GM18870 (cell line): ENCODE results near the gene MID1.
A peak's percentile ranks its signal among the peaks of the same experiment; 100 is the strongest.

Experiments
- ATAC-seq: cut with Tn5 transposase; IDR thresholded peaks from one replicate; pipeline ENCODE4 v1.9.1; 2021; ENCODE audit warnings: moderate library complexity; ENCODE audit not compliant: unreplicated experiment

The MID1 gene

DNA sequence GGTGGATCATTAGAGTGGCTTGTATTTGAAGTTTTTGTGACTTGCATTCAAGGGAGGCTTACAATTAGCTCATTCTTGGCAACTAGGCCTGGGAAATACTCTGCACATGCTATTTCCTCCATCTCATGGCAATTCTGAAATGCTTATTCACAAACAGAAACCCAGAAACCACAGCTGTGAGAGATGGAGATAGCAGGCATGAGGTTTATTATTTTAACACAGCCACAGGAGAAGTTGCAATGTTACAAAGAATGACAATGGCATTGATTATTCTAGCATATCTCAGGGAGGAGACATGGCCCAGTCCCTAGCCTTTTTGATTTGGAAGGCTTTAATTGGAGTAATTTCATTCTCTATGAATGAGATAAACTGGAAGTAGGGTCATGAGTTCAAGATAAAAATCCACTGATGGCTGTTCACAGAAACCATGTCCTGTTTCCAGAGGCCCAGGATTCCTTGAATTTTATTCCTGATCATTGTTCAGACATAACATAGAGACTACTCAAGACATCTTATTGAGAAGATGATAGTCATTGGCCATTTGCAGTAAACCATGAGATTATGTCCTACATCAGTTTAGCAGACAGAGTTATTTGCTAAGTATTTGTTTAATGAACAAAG lies 123.9 kb downstream of the MID1 start:
- ATAC-seq: no peak

DNA sequence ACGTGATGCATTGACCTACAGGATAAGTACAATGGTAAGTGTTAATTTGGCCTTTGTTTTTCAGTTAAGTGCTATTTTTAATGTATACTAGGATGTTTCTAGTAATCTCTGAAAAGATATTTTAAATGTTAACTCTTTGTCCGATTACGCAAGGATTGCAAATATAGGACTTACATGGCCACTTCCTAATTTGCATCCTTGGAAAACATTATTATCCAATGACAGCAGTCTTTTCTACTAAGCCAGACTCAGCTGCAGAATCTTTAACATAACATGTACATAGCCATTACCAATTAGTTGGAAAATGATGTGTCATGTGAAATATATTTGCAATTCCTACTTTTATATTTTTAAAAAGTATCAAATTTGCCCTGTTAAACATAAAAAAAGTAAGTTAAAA lies 124.7 kb downstream of the MID1 start:
- no peak for ATAC-seq

DNA sequence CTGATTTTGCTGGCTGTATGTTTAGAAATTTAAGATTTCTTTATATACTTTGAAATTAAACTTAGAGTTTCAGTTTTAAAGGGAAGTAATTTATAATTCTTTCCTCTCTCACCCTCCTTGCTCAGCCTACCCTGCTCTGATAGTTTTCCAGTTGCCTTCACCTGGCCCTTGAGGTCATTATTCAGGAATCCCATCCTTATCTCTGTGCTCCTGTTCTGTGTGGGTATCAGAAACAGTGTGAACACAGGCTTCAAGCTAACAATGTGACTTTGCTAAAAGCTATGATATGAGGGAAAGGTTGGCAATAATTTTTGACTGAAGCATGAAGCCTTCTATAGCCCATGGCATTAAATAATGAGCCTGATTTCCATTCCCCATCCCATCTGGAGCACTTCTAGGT lies 128.1 kb downstream of the MID1 start:
- no peak for ATAC-seq

DNA sequence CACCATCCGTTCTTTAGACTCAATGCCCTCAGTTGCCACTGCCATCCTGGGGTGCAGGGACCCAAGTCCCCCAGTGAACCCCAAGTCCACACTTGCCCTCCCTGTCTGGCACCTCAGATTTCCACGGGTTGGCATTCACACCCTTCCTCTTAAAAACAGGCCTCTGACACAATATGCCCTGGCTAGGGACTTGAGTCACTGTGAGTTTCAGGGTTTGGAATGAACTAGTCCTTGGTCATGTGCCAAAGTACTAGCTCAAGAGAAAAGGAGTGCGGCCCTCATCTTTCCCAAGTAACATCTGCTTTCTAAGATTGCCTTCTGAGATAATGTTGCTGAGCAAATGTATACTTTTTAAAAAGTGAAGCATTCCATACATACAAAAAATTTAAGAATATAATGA lies 134.0 kb downstream of the MID1 start:
- ATAC-seq: no peak

DNA sequence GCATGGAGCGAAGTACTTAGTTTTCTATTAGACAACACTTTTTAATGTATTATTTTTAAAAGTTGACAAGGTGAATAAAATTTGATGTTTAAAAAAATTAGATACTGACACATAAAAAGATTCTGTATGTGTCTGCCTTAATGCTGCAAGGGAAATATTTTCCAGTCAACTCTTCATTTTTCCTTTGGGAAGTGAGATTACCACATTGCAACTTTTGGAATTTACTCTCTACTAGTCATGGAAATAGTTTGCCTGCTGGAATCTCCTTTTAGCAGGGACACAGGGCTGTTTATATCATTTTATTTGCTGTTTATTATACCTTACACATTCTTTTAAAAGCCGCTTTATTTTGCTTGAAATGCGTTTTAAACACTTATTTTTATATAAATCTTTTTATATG lies 135.1 kb downstream of the MID1 start:
- ATAC-seq: no peak

DNA sequence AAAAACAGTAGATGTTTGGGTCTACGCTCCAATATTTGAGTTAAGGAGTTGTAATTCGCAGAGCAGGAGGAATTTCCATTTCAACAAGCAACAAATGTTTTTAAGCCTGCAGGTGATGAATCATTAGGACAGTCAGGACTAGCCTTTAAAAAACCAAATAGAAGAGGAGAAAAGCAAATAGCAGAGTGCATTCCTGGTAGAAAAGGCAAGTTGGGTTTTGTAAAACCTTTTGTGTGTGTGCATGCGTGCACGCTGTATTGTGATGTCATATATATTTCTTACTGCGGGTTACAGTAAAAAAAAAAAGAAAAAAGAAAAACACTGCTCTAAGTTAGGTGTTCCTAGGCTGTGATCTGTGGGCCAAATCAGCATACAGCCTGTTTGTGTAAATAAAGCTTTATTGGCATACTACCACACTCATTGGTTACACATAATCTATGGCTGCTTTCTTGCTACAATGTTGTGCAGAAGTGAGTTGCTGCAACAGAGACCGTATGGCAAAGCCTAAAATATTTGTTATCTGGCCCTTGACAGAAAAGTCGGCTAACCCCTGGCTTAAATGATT lies 135.6 kb downstream of the MID1 start:
- no peak for ATAC-seq

- ATAC-seq: no peak
Observed at GRCh38 chrX:10483191-10483831, 137.1 kb downstream of the MID1 start.

DNA sequence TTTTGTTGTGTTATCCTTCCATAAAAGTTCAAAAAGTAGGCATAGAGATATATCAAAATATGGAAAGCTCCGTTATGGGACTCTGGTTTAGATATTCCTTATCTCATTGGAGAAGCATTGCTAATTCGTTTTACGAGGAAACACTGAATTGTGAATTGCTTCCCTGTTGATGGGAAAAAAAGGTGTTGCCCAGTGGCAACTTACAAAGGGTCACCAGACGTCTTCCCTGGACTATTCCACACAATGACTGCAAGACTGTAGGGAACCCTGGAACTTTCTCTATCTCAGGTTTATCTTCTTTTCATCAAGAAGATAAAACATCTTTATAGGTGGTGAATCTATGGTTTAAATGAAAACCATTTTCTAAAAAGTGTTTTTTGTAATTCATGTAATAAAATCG lies 137.7 kb downstream of the MID1 start:
- no peak for ATAC-seq

DNA sequence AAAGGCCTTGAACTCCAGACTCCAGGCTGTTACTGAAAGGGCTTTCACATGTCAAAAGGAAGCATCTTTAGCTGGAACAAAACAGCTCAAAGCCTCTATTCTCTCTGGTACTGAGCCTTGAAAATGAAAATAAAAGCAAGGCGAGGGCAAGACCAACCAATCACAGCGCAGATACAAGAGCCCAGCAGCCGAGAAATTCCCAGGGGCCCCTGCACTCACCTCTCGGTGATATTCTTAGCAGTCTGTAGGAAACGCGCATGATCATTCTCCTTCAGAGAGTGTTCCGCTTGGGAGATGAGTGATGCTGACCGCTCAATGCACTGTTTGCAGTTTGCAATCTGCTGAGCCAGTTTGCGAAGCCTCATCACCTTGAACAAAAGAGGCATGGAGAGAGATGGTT lies 138.1 kb downstream of the MID1 start:
- ATAC-seq: peak; percentile 92

DNA sequence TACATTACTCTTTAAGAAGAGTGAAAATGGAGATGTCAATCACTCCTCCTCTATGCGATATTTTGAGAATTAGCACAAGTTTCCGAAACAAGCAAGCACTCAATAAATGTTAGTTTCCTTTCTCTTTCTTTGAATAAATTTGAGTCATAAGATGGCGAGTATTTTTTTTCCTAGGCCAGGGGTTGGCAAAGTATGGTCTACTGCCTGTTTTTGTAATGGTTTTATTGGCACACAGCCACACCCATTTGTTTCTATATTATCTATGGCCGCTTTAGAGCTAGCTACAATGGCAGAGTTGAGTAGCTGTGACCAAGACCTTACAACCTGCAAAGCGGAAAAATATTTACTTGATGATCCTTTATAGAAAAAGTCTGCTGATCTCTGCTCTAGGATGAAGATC lies 139.5 kb downstream of the MID1 start:
- no peak for ATAC-seq

DNA sequence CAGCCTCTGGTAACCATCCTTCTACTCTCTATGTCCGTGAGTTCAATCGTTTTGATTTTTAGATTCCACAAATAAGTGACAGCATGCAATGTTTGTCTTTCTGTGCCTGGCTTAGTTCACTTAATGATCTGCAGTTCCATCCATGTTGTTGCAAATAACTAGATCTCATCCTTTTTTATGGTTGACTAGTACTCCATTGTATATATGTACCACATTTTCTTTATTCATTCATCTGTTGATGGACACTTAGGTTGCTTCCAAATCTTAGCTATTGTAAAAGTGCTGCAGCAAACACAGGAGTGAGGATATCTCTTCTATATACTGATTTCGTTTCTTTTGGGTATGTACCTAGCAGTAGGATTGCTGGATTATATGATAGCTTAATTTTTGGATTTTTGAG lies 140.9 kb downstream of the MID1 start:
- no peak for ATAC-seq

- ATAC-seq: no peak
Observed at GRCh38 chrX:10477525-10477924, 142.9 kb downstream of the MID1 start.

DNA sequence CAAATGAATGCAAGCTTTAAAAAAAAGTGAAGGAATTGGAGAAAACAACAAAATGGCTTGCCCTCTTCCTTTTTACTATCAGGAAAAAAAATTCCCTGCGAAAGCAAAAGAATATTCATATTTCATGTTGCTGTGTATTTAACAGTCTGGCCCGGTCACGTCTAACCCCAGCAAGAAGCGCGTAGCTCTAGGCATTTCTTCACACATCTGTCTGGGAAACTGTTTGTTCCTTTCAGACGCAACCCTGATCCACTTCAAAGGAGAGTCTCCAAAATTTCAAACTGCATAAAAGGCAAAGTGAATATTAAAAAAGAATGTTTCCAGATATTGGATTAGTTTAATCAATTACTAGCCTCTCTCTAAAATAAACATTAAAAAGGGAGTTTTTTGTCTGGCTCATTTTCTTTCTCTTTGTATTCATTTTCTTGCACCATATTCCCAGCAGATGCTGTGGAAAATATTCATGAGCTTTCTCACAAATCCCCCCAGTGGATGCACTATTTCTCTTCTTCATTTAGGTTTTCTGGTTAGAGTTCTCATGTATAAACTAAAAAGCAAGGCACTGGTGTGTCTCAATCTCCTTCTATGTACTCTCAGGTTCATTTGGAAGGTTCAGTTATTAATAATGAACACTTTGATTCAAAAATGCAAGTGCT lies 145.3 kb downstream of the MID1 start:
- no peak for ATAC-seq

- ATAC-seq: no peak
Observed at GRCh38 chrX:10474510-10474909, 145.9 kb downstream of the MID1 start.

DNA sequence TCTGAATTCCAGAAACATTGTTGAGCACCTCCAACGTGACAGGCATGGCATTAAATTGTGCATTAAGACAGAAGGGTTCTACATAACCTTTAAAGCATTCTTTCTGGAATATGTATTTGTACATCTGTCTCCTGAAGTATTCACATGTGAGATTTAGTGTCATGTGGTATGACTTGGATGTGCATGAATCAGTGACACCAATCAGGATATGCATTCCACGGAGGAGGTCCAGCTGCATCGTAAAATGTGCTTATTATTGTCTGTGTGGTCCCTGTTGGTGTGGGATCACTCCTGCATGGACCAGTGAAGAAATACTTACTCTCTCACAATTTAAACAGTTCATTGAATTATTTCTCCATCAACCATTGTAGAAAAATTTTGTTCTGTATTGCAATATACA lies 149.0 kb downstream of the MID1 start:
- ATAC-seq: no peak

- no peak for ATAC-seq
Observed at GRCh38 chrX:10470009-10470408, 150.4 kb downstream of the MID1 start.

- no peak for ATAC-seq
Observed at GRCh38 chrX:10467793-10468192, 152.6 kb downstream of the MID1 start.

DNA sequence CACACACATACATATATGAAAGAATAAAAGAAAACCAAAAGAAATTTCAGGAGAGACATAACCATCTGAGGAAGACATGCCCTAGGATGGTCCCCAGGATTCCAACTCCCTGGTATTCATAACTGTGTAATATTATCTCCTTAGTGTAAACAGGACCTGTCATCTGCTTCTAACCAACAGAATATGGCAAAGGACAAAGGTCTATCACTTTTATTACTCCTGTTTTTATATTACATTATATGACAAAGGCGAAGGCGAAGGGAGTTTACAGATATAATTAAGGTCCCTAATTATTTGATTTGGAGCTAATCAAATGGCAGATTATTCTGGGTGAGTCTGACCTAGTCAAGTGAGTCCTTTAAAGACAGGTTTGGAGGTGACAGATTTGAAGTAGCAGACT lies 155.1 kb downstream of the MID1 start:
- ATAC-seq: no peak

GRCh38 chrX:10457092-10457491 lies 163.3 kb downstream of the MID1 start:
- ATAC-seq: no peak

- no peak for ATAC-seq
Observed at GRCh38 chrX:10453945-10454344, 166.4 kb downstream of the MID1 start.

DNA sequence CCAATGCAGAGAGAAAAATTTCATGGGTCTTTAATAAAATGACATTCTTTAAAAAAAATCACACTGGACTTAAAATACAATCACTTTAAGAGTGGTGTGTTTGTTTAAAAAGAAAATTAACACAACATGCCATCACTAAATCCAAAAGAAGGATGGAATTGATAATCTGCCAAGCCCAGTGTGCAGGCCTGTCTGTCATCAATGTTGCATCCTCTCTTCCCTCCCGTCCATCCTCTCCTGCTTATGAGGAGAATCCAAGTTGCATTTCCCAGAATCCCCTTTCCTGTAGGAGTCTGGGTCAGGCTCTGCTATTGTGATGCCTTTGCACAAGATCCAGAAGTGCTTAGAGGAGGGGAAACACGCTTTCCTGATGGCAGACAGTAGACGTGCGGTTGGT lies 169.4 kb downstream of the MID1 start:
- no peak for ATAC-seq

DNA sequence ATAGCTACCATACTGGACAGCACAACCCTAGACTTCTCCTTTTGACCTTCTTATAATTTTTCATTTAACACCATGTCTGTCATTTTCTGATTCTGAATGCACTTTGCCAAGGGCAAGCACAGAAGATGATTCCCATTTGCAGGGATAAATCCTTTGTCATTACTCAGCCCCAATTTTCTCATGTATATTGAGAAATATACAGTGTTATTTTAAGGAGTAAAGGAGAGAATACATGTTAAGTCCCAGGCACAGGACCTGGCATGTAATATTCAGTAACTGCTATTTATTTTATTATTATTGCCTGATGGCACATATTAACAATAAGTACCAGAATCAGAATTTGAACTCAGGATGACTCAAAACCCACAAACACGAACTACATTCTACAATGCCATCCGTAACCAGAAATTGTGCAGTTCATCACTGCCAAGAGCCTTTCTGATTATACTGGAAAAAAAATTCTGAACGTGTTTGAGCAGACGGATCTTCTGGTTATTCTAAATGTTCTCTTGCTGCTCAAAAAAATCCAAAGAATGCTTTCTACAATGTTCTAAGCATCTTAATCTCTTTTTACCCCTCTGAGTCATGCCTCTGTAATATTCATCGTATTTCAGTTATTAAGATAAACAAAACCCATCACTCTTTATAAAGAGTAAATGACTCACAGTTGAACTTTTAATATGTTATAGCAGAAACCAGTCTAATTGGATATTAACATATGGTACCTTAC lies 170.0 kb downstream of the MID1 start:
- no peak for ATAC-seq
